Measurements from ENCODE around the gene AGK. TPM values are rescaled to one million over a fixed set of nuclear protein-coding genes. Genes with fewer than 3 reads are reported as not detected.
A peak's percentile ranks its signal among the peaks of the same experiment; 100 is the strongest.

The AGK gene
- total and polyA plus RNA-seq, 8 donors: 2.9 to 42.8 (median 12.7) TPM

- Histone ChIP-seq H3K9me3 (no peaks in the 10 kb centered on the region), H3K27me3 (peaks cover 0 to 43% (median 19%) of the 10 kb centered on the region in 3 donors), H3K4me1 (peaks cover 5 to 17% (median 10%) of the 10 kb centered on the region in 4 donors), H3K36me3 (no peaks in the 10 kb centered on the region), H3K27ac (no peak overlapping the region), H3K4me3 (peak overlapping the region in 1 of 4 donors; percentile 46)
- intact Hi-C loops (cut with DNase I; ENCODE audit: low total_unique reads): no loop called here
- no peak for DNase-seq
- no peak for TF ChIP-seq CTCF (IDR thresholded peaks at IDR 0.05)
- WGBS, 5 donors: 82 to 93% (median 85%) methylated on average over 2 of the region's 2 CpGs
These were observed 38.6 kb upstream of the AGK start for GRCh38 chr7:141512597-141512996.

GRCh38 chr7:141513720-141514119 lies 37.5 kb upstream of the AGK start:
- intact Hi-C loops (cut with DNase I; ENCODE audit: low total_unique reads): no loop called here
- H3K27me3 ChIP-seq: peaks cover 0 to 42% (median 19%) of the 10 kb centered on the region in 3 donors

GRCh38 chr7:141515941-141516340 lies 35.3 kb upstream of the AGK start:
- no peak overlapping the region for H3K4me3 ChIP-seq
- H3K36me3 ChIP-seq: no peaks in the 10 kb centered on the region
- H3K4me1 ChIP-seq: peaks cover 5 to 16% (median 10%) of the 10 kb centered on the region in 4 donors
- TF ChIP-seq POLR2A (IDR thresholded peaks at IDR 0.05): no peak
- TF ChIP-seq CTCF (IDR thresholded peaks at IDR 0.05): no peak
- TF ChIP-seq POLR2AphosphoS5 (IDR thresholded peaks at IDR 0.05): no peak
- no peak for TF ChIP-seq EP300 (IDR thresholded peaks at IDR 0.05)
- peak in 1 of 2 donors; percentile 58 for DNase-seq
- peaks cover 0 to 22% (median 14%) of the 10 kb centered on the region in 3 donors for H3K27me3 ChIP-seq
- intact Hi-C loops (cut with DNase I; ENCODE audit: low total_unique reads): no loop called here
- H3K9me3 ChIP-seq: no peaks in the 10 kb centered on the region
- H3K27ac ChIP-seq: no peak overlapping the region
- 66 to 78% (median 72%) methylated on average over 4 of the region's 4 CpGs for WGBS, 5 donors

More at GRCh38 chr7:141513720-141514119, 37.5 kb upstream of the AGK start:
- DNase-seq: no peak
- Histone ChIP-seq H3K27ac (no peak overlapping the region), H3K36me3 (no peaks in the 10 kb centered on the region), H3K9me3 (no peaks in the 10 kb centered on the region), H3K4me3 (no peak overlapping the region), H3K4me1 (peaks cover 5 to 17% (median 10%) of the 10 kb centered on the region in 4 donors)
- TF ChIP-seq POLR2A (IDR thresholded peaks at IDR 0.05): no peak
- TF ChIP-seq CTCF (IDR thresholded peaks at IDR 0.05): no peak
- no peak for TF ChIP-seq EP300 (IDR thresholded peaks at IDR 0.05)
- no peak for TF ChIP-seq POLR2AphosphoS5 (IDR thresholded peaks at IDR 0.05)
- 79 to 100% (median 95%) methylated on average over 1 of the region's 1 CpG for WGBS, 5 donors

- Histone ChIP-seq H3K9me3 (no peaks in the 10 kb centered on the region), H3K27me3 (peaks cover 0 to 7% (median 0%) of the 10 kb centered on the region in 3 donors), H3K27ac (no peak overlapping the region), H3K4me3 (no peak overlapping the region), H3K36me3 (no peaks in the 10 kb centered on the region), H3K4me1 (no peaks in the 10 kb centered on the region)
- 85 to 97% (median 92%) methylated on average over 4 of the region's 4 CpGs for WGBS, 5 donors
- no peak for TF ChIP-seq POLR2AphosphoS5 (IDR thresholded peaks at IDR 0.05)
- DNase-seq: no peak
- intact Hi-C loops (cut with DNase I; ENCODE audit: low total_unique reads): no loop called here
These were observed 31.6 kb upstream of the AGK start for GRCh38 chr7:141519623-141520022.

- Histone ChIP-seq H3K4me1 (no peaks in the 10 kb centered on the region), H3K9me3 (no peaks in the 10 kb centered on the region), H3K36me3 (no peaks in the 10 kb centered on the region), H3K27ac (no peak overlapping the region), H3K4me3 (no peak overlapping the region), H3K27me3 (no peaks in the 10 kb centered on the region)
- DNase-seq: no peak
- intact Hi-C loops (cut with DNase I; ENCODE audit: low total_unique reads): no loop called here
- WGBS, 5 donors: 73 to 90% (median 84%) methylated on average over 3 of the region's 3 CpGs
- TF ChIP-seq EP300 (IDR thresholded peaks at IDR 0.05) (no peak), POLR2A (IDR thresholded peaks at IDR 0.05) (no peak), CTCF (IDR thresholded peaks at IDR 0.05) (no peak), POLR2AphosphoS5 (IDR thresholded peaks at IDR 0.05) (no peak)
These were observed 28.4 kb upstream of the AGK start for GRCh38 chr7:141522657-141523342.

Measured in stomach (tissue), 9 donors.